Prostate gland (tissue), 2 donors: ENCODE measurements around the gene PLEKHF1.

ENCODE experiments used
- CTCF ChIP-seq, 4 experiments: fragments of 200-600 bp in 2 of 4; fragments of 450-650 bp in 2 of 4; sonication (generic) in 2 of 4; IDR thresholded peaks; 1 replicate in 3 of 4; 2 replicates in 1 of 4; pipeline ENCODE4 v1.5.1; 2016 to 2019; ENCODE audit warnings: antibody characterized with exemption in 4 of 4, mild to moderate bottlenecking in 2 of 4, moderate library complexity in 2 of 4
- POLR2A ChIP-seq: fragments of 450-650 bp; IDR thresholded peaks from one replicate; pipeline ENCODE4 v1.6.1; 2016; ENCODE audit warnings: antibody characterized with exemption, mild to moderate bottlenecking

- TF ChIP-seq POLR2A, result no peak
- TF ChIP-seq CTCF (IDR thresholded peaks at IDR 0.05), result no peak
These were observed 21.8 kb upstream of the PLEKHF1 start for GRCh38 chr19:29643361-29643935.
